Measurements from ENCODE around the gene DTYMK. TPM values are rescaled to one million over a fixed set of nuclear protein-coding genes. Genes with fewer than 3 reads are reported as not detected.

DTYMK gene
- total and polyA plus RNA-seq, 2 of the 8 experiments (the other 6 are each of a cell fraction or from before 2014, with no cell fraction given): 58.3 to 69.9 TPM

DNA sequence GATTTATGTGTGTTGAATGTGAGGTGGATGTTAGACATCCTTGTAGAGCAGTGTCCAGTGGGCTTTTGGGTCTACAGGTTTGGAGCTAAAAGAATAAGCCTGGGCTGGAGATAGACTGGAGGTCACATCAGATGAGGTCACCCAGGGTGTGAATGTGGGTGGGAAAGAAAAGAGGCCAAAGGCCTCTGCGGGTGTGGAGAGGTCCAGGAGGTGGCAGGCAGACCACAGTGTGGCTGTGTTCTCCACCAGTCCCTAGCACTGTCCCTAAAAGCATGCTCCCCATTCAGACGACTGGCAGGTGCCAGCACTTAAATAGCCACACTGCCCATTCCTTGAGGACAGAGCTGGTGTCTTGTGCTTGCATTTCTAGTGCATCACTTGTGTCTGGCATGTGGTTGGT is 45.0 kb downstream of the DTYMK start (continued):
- TF ChIP-seq, protein P1, sequence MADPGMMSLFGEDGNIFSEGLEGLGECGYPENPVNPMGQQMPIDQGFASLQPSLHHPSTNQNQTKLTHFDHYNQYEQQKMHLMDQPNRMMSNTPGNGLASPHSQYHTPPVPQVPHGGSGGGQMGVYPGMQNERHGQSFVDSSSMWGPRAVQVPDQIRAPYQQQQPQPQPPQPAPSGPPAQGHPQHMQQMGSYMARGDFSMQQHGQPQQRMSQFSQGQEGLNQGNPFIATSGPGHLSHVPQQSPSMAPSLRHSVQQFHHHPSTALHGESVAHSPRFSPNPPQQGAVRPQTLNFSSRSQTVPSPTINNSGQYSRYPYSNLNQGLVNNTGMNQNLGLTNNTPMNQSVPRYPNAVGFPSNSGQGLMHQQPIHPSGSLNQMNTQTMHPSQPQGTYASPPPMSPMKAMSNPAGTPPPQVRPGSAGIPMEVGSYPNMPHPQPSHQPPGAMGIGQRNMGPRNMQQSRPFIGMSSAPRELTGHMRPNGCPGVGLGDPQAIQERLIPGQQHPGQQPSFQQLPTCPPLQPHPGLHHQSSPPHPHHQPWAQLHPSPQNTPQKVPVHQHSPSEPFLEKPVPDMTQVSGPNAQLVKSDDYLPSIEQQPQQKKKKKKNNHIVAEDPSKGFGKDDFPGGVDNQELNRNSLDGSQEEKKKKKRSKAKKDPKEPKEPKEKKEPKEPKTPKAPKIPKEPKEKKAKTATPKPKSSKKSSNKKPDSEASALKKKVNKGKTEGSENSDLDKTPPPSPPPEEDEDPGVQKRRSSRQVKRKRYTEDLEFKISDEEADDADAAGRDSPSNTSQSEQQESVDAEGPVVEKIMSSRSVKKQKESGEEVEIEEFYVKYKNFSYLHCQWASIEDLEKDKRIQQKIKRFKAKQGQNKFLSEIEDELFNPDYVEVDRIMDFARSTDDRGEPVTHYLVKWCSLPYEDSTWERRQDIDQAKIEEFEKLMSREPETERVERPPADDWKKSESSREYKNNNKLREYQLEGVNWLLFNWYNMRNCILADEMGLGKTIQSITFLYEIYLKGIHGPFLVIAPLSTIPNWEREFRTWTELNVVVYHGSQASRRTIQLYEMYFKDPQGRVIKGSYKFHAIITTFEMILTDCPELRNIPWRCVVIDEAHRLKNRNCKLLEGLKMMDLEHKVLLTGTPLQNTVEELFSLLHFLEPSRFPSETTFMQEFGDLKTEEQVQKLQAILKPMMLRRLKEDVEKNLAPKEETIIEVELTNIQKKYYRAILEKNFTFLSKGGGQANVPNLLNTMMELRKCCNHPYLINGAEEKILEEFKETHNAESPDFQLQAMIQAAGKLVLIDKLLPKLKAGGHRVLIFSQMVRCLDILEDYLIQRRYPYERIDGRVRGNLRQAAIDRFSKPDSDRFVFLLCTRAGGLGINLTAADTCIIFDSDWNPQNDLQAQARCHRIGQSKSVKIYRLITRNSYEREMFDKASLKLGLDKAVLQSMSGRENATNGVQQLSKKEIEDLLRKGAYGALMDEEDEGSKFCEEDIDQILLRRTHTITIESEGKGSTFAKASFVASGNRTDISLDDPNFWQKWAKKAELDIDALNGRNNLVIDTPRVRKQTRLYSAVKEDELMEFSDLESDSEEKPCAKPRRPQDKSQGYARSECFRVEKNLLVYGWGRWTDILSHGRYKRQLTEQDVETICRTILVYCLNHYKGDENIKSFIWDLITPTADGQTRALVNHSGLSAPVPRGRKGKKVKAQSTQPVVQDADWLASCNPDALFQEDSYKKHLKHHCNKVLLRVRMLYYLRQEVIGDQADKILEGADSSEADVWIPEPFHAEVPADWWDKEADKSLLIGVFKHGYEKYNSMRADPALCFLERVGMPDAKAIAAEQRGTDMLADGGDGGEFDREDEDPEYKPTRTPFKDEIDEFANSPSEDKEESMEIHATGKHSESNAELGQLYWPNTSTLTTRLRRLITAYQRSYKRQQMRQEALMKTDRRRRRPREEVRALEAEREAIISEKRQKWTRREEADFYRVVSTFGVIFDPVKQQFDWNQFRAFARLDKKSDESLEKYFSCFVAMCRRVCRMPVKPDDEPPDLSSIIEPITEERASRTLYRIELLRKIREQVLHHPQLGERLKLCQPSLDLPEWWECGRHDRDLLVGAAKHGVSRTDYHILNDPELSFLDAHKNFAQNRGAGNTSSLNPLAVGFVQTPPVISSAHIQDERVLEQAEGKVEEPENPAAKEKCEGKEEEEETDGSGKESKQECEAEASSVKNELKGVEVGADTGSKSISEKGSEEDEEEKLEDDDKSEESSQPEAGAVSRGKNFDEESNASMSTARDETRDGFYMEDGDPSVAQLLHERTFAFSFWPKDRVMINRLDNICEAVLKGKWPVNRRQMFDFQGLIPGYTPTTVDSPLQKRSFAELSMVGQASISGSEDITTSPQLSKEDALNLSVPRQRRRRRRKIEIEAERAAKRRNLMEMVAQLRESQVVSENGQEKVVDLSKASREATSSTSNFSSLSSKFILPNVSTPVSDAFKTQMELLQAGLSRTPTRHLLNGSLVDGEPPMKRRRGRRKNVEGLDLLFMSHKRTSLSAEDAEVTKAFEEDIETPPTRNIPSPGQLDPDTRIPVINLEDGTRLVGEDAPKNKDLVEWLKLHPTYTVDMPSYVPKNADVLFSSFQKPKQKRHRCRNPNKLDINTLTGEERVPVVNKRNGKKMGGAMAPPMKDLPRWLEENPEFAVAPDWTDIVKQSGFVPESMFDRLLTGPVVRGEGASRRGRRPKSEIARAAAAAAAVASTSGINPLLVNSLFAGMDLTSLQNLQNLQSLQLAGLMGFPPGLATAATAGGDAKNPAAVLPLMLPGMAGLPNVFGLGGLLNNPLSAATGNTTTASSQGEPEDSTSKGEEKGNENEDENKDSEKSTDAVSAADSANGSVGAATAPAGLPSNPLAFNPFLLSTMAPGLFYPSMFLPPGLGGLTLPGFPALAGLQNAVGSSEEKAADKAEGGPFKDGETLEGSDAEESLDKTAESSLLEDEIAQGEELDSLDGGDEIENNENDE (IDR thresholded peaks at IDR 0.05; ENCODE audit: insufficient replicate concordance, low read length): no peak
- no peak for TF ChIP-seq SP4 (IDR thresholded peaks at IDR 0.05; ENCODE audit: low read length)
- TF ChIP-seq CREB1 (IDR thresholded peaks at IDR 0.05): no peak
- no peak for TF ChIP-seq TAF7 (optimal IDR thresholded peaks at IDR 0.05; ENCODE audit: borderline replicate concordance, low read depth, low read length)
- TF ChIP-seq, protein P2, sequence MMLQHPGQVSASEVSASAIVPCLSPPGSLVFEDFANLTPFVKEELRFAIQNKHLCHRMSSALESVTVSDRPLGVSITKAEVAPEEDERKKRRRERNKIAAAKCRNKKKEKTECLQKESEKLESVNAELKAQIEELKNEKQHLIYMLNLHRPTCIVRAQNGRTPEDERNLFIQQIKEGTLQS (IDR thresholded peaks at IDR 0.05; ENCODE audit: insufficient read depth, low read depth, low read length): no peak
- TF ChIP-seq NANOG (IDR thresholded peaks at IDR 0.05; ENCODE audit: insufficient read depth, low read depth, low read length, poor library complexity, severe bottlenecking): no peak
